GM12878 (cell line): ENCODE results near the gene SMARCA4. TPM values are rescaled to one million over a fixed set of nuclear protein-coding genes. Genes with fewer than 3 reads are reported as not detected.
A peak's percentile ranks its signal among the peaks of the same experiment; 100 is the strongest.

ENCODE experiments used
- ATAC-seq: fragments of 200-7000 bp; cut with Tn5 transposase; 3 replicates; pipeline ENCODE4 v1.9.1; 2020; ENCODE audit warnings: mild to moderate bottlenecking, moderate library complexity
- BruUV-seq: library from RNA; stranded (reverse); fragments of 400-500 nt; replicated peaks from 2 replicates; lab custom pipeline; 2021; lab: Mats Ljungman, UMichigan
- CTCF ChIA-PET: fragments of 300-600 bp; sonication (Branson Sonifier 250); formaldehyde crosslinking; extraction: SDS; loops from one replicate; lab custom pipeline; 2021; ENCODE audit warnings: inconsistent platforms; lab: Yijun Ruan, JAX
- POLR2A ChIA-PET: fragments of 350-600 bp; formaldehyde crosslinking; extraction: SDS; loops from one replicate; lab custom pipeline; 2021; ENCODE audit warnings: inconsistent platforms; lab: Charles Lee
- RAD21 ChIA-PET: fragments of 300-600 bp; sonication (Branson Sonifier 250); formaldehyde crosslinking; loops from one replicate; lab custom pipeline; 2023; ENCODE audit warnings: antibody characterized with exemption; ENCODE audit not compliant: unreplicated experiment; lab: Charles Lee
- SMC1A ChIA-PET: fragments of 300-600 bp; sonication (Branson Sonifier 250); formaldehyde crosslinking; loops from one replicate; lab custom pipeline; 2023; ENCODE audit not compliant: unreplicated experiment, uncharacterized antibody; lab: Charles Lee
- DNase-seq: peaks from one replicate; pipeline ENCODE4 v3.0.0-alpha.2; 2011; ENCODE audit warnings: low read depth, low spot score
- FAIRE-seq: peaks from 3 replicates; lab custom pipeline; 2011; peaks lifted over from hg19 to GRCh38; lab: Jason Lieb, UNC
- H2AFZ ChIP-seq: 2 replicates; pipeline ENCODE4 v1.6.0; 2011; ENCODE audit warnings: low read depth, low read length, control low read depth; ENCODE audit not compliant: control insufficient read depth
- H3K27ac ChIP-seq: 2 replicates; pipeline ENCODE4 v1.5.1; 2011; ENCODE audit warnings: control low read depth; ENCODE audit not compliant: control insufficient read depth, insufficient read depth
- H3K27me3 ChIP-seq, 2 experiments: replicated peaks in 1 of 2; 2 replicates each; pipeline versions ENCODE4 v1.6.0 to v1.6.1; 2011; ENCODE audit warnings: low read length in 1 of 2; ENCODE audit not compliant: control insufficient read depth in 2 of 2, insufficient read depth in 2 of 2
- H3K36me3 ChIP-seq, 2 experiments: 2 replicates each; pipeline ENCODE4 v1.5.1; 2011; ENCODE audit warnings: low read length in 1 of 2; ENCODE audit not compliant: control insufficient read depth in 2 of 2, insufficient read depth in 2 of 2
- H3K4me1 ChIP-seq: 2 replicates; pipeline ENCODE4 v1.6.1; 2011; ENCODE audit warnings: mild to moderate bottlenecking, low read length, moderate library complexity, mixed read lengths; ENCODE audit not compliant: control insufficient read depth, insufficient read depth
- H3K4me2 ChIP-seq: 2 replicates; pipeline ENCODE4 v1.6.0; 2011; ENCODE audit warnings: control low read depth; ENCODE audit not compliant: control insufficient read depth, insufficient read depth
- H3K4me3 ChIP-seq: fragments of 200-600 bp; sonication (generic); 2 replicates; pipeline ENCODE4 v1.5.1; 2016
- H3K79me2 ChIP-seq: 2 replicates; pipeline ENCODE4 v1.6.0; 2011; ENCODE audit warnings: low read length; ENCODE audit not compliant: control insufficient read depth, insufficient read depth
- H3K9ac ChIP-seq: 2 replicates; pipeline ENCODE4 v1.8.0; 2011; ENCODE audit warnings: low read length, control low read depth, mixed read lengths; ENCODE audit not compliant: control insufficient read depth, insufficient read depth
- H3K9me3 ChIP-seq: replicated peaks from 3 replicates; pipeline ENCODE4 v1.5.1; 2011; ENCODE audit warnings: mild to moderate bottlenecking, low read length; ENCODE audit not compliant: control insufficient read depth, insufficient read depth
- H4K20me1 ChIP-seq: 2 replicates; pipeline ENCODE4 v1.6.0; 2011; ENCODE audit not compliant: control insufficient read depth, insufficient read depth
- CEBPB ChIP-seq, 2 experiments: fragments of 150-350 bp in 1 of 2; IDR thresholded peaks; 2 replicates each; pipeline ENCODE4 v1.6.1; 2012 to 2014; ENCODE audit warnings: low read depth in 2 of 2, low read length in 2 of 2, borderline replicate concordance in 1 of 2, inconsistent platforms in 1 of 2
- NBN ChIP-seq: fragments of 450-650 bp; IDR thresholded peaks from 2 replicates; pipeline ENCODE4 v1.6.1; 2016
- NFIC ChIP-seq: IDR thresholded peaks from 2 replicates; pipeline ENCODE4 v1.6.1; 2012; ENCODE audit warnings: low read depth, mild to moderate bottlenecking, inconsistent platforms, low read length, moderate library complexity
- PML ChIP-seq: IDR thresholded peaks from 2 replicates; pipeline ENCODE4 v1.6.1; 2012; ENCODE audit warnings: low read length, inconsistent platforms
- POLR2A ChIP-seq: IDR thresholded peaks from 2 replicates; pipeline ENCODE4 v1.6.1; 2011; ENCODE audit warnings: low read depth, mild to moderate bottlenecking, low read length
- RAD51 ChIP-seq: fragments of 450-650 bp; IDR thresholded peaks from 2 replicates; pipeline ENCODE4 v1.6.1; 2016; ENCODE audit warnings: moderate library complexity, mild to moderate bottlenecking, inconsistent platforms
- SMC3 ChIP-seq: IDR thresholded peaks from 2 replicates; pipeline ENCODE4 v1.6.1; 2011; ENCODE audit warnings: low read length, improper control_type of control experiment, borderline replicate concordance
- SRF ChIP-seq, 2 experiments: IDR thresholded peaks; 2 replicates each; pipeline ENCODE4 v1.6.1; 2011; ENCODE audit warnings: low read depth in 2 of 2, low read length in 2 of 2, mild to moderate bottlenecking in 1 of 2, moderate library complexity in 1 of 2
- STAT3 ChIP-seq: IDR thresholded peaks from 2 replicates; pipeline ENCODE4 v1.6.1; 2011; ENCODE audit warnings: low read depth, low read length, improper control_type of control experiment
- TBL1XR1 ChIP-seq: IDR thresholded peaks from 2 replicates; pipeline ENCODE4 v1.6.1; 2012; ENCODE audit warnings: low read depth, low read length, improper control_type of control experiment
- WGBS: methylation state at CpG from one replicate; pipeline ENCODE4 v1.1.6; 2016; ENCODE audit warnings: low lambda C conversion rate; ENCODE audit not compliant: insufficient replicate concordance, insufficient coverage; ENCODE audit errors: missing lambda C conversion rate; 5-methylcytosine and 5-hydroxymethylcytosine counted together
- in situ Hi-C: fragments of 300-500 bp; cut with MboI; formaldehyde crosslinking; loops from 9 replicates; pipeline ENCODE4 v1.14.3; 2018; ENCODE audit warnings: mixed read lengths
- intact Hi-C: fragments of 100-400 bp; cut with micrococcal nuclease; formaldehyde crosslinking; loops from one replicate; pipeline ENCODE4 v1.14.2; 2022; ENCODE audit not compliant: unreplicated experiment
- polyA plus RNA-seq, 11 experiments: library from polyadenylated mRNA; depleted of rRNA in 4 of 11; unstranded in 6 of 11; stranded (reverse) in 5 of 11; fragments of >200 nt; fragmentation: Nextera tagmentation in 4 of 11; fragmentation: Illumina TruSeq in 1 of 11; extraction: Ambion mirVana in 4 of 11; extraction: Trizol in 1 of 11; gene quantifications; 1 replicate in 1 of 11; 2 replicates in 10 of 11; pipeline versions ENCODE4 v1.2.1 to v1.2.3, GENCODE V29; 2011 to 2016; ENCODE audit warnings: inconsistent platforms in 2 of 11, missing spikeins in 2 of 11, low read depth in 1 of 11
- total RNA-seq, 4 experiments: library from RNA; depleted of rRNA in 3 of 4; stranded (reverse); fragments of >200 nt in 3 of 4; fragmentation: Illumina TruSeq in 1 of 4; extraction: Trizol in 1 of 4; gene quantifications; 2 replicates each; pipeline versions ENCODE4 v1.2.1 to v1.2.3, GENCODE V29; 2013 to 2021
- TF ChIP-seq, protein P1 (sequence below): fragments of 150-350 bp; IDR thresholded peaks from 2 replicates; pipeline ENCODE4 v1.6.1; 2016; ENCODE audit warnings: low read depth, low read length
- TF ChIP-seq, protein P2 (sequence below): fragments of 450-650 bp; IDR thresholded peaks from 2 replicates; pipeline ENCODE4 v1.6.1; 2017; ENCODE audit warnings: low read depth, mild to moderate bottlenecking, moderate library complexity

The SMARCA4 gene
- total and polyA plus RNA-seq, 10 of the 15 experiments (the other 5 are each of a cell fraction or from before 2014, with no cell fraction given) = 22.4 to 175 (median 57.4) TPM

DNA sequence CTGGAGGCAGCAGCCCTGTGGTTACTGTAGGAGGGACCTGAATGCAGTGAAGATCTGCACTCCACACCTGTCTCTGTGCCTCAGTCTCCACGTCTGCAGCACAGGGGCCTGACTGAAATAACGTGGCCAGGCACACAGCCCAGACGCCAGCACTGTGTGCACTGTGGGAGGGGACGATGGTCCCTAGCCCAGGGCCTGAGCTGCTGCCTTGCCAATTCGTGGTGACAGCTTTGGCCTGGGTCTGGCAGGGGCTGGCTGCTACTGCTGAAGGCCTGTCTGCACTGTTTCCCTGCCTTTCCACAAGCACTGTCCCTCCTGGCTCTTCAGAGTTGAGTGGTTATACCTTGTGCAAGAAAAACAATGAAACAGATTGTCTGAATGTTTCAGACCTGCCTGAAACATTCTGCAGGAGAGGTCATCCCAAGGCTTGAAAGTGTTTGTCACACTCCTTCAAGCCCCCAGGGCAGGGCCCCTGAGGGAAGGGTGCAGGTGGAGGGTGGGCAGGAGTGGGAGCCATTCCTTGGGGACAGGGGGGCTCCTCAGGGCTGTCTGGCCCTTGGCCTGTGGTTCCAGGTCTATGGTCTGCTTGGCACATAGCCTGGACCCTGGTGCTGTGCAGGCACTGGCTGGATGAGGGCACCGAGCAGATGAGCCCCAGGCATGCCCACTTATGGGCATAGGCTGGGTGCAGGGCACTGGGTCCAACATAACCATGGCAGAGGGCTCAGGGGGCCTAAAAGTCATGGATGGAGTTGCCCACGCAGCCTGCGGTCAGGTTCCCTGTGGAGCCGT, 89.7 kb downstream of the SMARCA4 start:
- peaks cover 7 to 11% of the 10 kb centered on the region in 2 experiments; a peak in 3 of 4 replicates for H3K36me3 ChIP-seq
- TF ChIP-seq PML (no peak), SRF (IDR thresholded peaks at IDR 0.05; ENCODE audit: low read depth in 2 of 2, low read length in 2 of 2) (peak in 1 of 2 experiments; percentile 42; a peak in 2 of 4 replicates)
- no TSS peak for BruUV-seq
- no peaks in the 10 kb centered on the region for H3K9me3 ChIP-seq
- FAIRE-seq (no peak), DNase-seq (no peak), ATAC-seq (no peak)
- H3K4me1 ChIP-seq = peaks cover 58% of the 10 kb centered on the region
- intact Hi-C loops (no loop called here), in situ Hi-C loops (no loop called here)
- WGBS = 100% methylated on average over 9 of the region's 9 CpGs
- H3K9ac ChIP-seq = no peak overlapping the region
- ChIA-PET POLR2A (no interaction called here), CTCF (interaction anchor here (1.2 kb wide), 1 partner anchor 38 kb away, joined by 3 read pairs; the partner anchor contains the start of gene LDLR), SMC1A (interaction anchor here (1.0 to 1.2 kb wide), 2 partner anchors 15 to 46 kb away, joined by 3 read pairs; no protein-coding TSS in a partner anchor), RAD21 (no interaction called here)
- H3K4me3 ChIP-seq = no peak overlapping the region
- peak overlapping the region; percentile 71 for H3K27ac ChIP-seq
- H3K4me2 ChIP-seq = no peak overlapping the region
- no peaks in the 10 kb centered on the region for H4K20me1 ChIP-seq
- H2AFZ ChIP-seq = no peak overlapping the region
- H3K27me3 ChIP-seq = no peaks in the 10 kb centered on the region
- H3K79me2 ChIP-seq = no peaks in the 10 kb centered on the region; the same call in 1 of the 2 replicates

DNA sequence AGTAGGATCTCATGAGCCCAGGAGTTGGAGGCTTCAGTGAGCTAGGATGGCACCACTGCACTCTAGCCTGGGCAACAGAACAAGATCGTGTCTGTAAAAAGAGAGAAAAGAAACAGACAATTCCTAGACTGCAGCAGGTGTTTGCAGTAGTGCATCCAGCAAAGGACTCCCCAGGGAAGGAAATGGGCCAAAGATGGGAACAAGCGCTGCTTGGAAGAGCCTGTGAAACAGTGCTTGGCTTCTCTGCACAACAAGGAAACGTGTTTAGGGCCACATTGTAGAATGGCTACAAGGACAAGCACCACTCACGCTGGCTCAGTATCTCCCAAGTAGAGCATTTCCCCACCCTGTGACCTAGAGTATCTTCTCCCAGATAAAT, 93.0 kb downstream of the SMARCA4 start:
- POLR2A ChIA-PET = no interaction called here
- ATAC-seq = no peak
- H3K9ac ChIP-seq = no peak overlapping the region
- intact Hi-C loops (no loop called here), in situ Hi-C loops (no loop called here)
- H3K36me3 ChIP-seq = peaks cover 7 to 14% of the 10 kb centered on the region in 2 experiments; a peak in 3 of 4 replicates
- CTCF ChIA-PET = no interaction called here
- no peaks in the 10 kb centered on the region for H3K9me3 ChIP-seq
- FAIRE-seq = no peak
- H4K20me1 ChIP-seq = no peaks in the 10 kb centered on the region
- H3K4me1 ChIP-seq = peaks cover 28% of the 10 kb centered on the region
- no TSS peak for BruUV-seq
- RAD21 ChIA-PET = no interaction called here
- no peak overlapping the region for H3K4me3 ChIP-seq
- no peak overlapping the region for H3K27ac ChIP-seq
- H3K79me2 ChIP-seq = no peaks in the 10 kb centered on the region; the same call in 1 of the 2 replicates
- no peaks in the 10 kb centered on the region for H3K27me3 ChIP-seq
- DNase-seq = no peak
- SMC1A ChIA-PET = no interaction called here
- H2AFZ ChIP-seq = no peak overlapping the region
- H3K4me2 ChIP-seq = no peak overlapping the region
- 87% methylated on average over 4 of the region's 4 CpGs for WGBS
- TF ChIP-seq, protein P1, sequence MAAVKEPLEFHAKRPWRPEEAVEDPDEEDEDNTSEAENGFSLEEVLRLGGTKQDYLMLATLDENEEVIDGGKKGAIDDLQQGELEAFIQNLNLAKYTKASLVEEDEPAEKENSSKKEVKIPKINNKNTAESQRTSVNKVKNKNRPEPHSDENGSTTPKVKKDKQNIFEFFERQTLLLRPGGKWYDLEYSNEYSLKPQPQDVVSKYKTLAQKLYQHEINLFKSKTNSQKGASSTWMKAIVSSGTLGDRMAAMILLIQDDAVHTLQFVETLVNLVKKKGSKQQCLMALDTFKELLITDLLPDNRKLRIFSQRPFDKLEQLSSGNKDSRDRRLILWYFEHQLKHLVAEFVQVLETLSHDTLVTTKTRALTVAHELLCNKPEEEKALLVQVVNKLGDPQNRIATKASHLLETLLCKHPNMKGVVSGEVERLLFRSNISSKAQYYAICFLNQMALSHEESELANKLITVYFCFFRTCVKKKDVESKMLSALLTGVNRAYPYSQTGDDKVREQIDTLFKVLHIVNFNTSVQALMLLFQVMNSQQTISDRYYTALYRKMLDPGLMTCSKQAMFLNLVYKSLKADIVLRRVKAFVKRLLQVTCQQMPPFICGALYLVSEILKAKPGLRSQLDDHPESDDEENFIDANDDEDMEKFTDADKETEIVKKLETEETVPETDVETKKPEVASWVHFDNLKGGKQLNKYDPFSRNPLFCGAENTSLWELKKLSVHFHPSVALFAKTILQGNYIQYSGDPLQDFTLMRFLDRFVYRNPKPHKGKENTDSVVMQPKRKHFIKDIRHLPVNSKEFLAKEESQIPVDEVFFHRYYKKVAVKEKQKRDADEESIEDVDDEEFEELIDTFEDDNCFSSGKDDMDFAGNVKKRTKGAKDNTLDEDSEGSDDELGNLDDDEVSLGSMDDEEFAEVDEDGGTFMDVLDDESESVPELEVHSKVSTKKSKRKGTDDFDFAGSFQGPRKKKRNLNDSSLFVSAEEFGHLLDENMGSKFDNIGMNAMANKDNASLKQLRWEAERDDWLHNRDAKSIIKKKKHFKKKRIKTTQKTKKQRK = no peak
- no peak for TF ChIP-seq TBL1XR1
- no peak for TF ChIP-seq SMC3
- TF ChIP-seq POLR2A = no peak
- no peak for TF ChIP-seq NFIC
- no peak for TF ChIP-seq CEBPB (IDR thresholded peaks at IDR 0.05; ENCODE audit: borderline replicate concordance in 1 of 2, low read depth in 2 of 2, low read length in 2 of 2)
- TF ChIP-seq RAD51 = no peak
- TF ChIP-seq NBN = no peak
- no peak for TF ChIP-seq STAT3
- TF ChIP-seq, protein P2, sequence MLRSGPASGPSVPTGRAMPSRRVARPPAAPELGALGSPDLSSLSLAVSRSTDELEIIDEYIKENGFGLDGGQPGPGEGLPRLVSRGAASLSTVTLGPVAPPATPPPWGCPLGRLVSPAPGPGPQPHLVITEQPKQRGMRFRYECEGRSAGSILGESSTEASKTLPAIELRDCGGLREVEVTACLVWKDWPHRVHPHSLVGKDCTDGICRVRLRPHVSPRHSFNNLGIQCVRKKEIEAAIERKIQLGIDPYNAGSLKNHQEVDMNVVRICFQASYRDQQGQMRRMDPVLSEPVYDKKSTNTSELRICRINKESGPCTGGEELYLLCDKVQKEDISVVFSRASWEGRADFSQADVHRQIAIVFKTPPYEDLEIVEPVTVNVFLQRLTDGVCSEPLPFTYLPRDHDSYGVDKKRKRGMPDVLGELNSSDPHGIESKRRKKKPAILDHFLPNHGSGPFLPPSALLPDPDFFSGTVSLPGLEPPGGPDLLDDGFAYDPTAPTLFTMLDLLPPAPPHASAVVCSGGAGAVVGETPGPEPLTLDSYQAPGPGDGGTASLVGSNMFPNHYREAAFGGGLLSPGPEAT = no peak
